ENCODE results near the gene GABRR3.

Gene GABRR3

GRCh38 chr3:97942801-97943546, 92.1 kb downstream of the GABRR3 start:
- WGBS (ENCODE audit: insufficient coverage, insufficient read length): no CpG with 5 or more reads among the region's 4 CpGs
- H3K27me3 ChIP-seq (ENCODE audit: control insufficient read depth, insufficient read depth, low read length): no peaks in the 10 kb centered on the region
- no peak for DNase-seq (ENCODE audit: low read depth, low spot score)
- no peaks in the 10 kb centered on the region for H3K4me1 ChIP-seq (ENCODE audit: control insufficient read depth, insufficient read depth, low read length)
- no peak overlapping the region for H3K27ac ChIP-seq (ENCODE audit: low read length)
- H3K4me3 ChIP-seq (ENCODE audit: low read length): no peak overlapping the region
- H3K9me3 ChIP-seq (ENCODE audit: control insufficient read depth, insufficient read depth, low read length): no peaks in the 10 kb centered on the region
- no peaks in the 10 kb centered on the region for H3K36me3 ChIP-seq (ENCODE audit: control insufficient read depth, insufficient read depth, low read length)

- Histone ChIP-seq H3K27me3 (ENCODE audit: control insufficient read depth, insufficient read depth, low read length) (no peaks in the 10 kb centered on the region), H3K36me3 (ENCODE audit: control insufficient read depth, insufficient read depth, low read length) (no peaks in the 10 kb centered on the region)
- no peak for DNase-seq (ENCODE audit: low read depth, low spot score)
Observed at GRCh38 chr3:97940034-97940433, 95.1 kb downstream of the GABRR3 start.

GRCh38 chr3:97939401-97939800, 95.7 kb downstream of the GABRR3 start:
- Histone ChIP-seq H3K4me3 (ENCODE audit: low read length) (no peak overlapping the region), H3K27ac (ENCODE audit: low read length) (no peak overlapping the region), H3K4me1 (ENCODE audit: control insufficient read depth, insufficient read depth, low read length) (no peaks in the 10 kb centered on the region), H3K27me3 (ENCODE audit: control insufficient read depth, insufficient read depth, low read length) (no peaks in the 10 kb centered on the region), H3K36me3 (ENCODE audit: control insufficient read depth, insufficient read depth, low read length) (no peaks in the 10 kb centered on the region), H3K9me3 (ENCODE audit: control insufficient read depth, insufficient read depth, low read length) (no peaks in the 10 kb centered on the region)
- no CpG with 5 or more reads among the region's 2 CpGs for WGBS (ENCODE audit: insufficient coverage, insufficient read length)
- DNase-seq (ENCODE audit: low read depth, low spot score): no peak

More at GRCh38 chr3:97940034-97940433, 95.1 kb downstream of the GABRR3 start:
- Histone ChIP-seq H3K27ac (ENCODE audit: low read length) (no peak overlapping the region), H3K9me3 (ENCODE audit: control insufficient read depth, insufficient read depth, low read length) (no peaks in the 10 kb centered on the region), H3K4me3 (ENCODE audit: low read length) (no peak overlapping the region), H3K4me1 (ENCODE audit: control insufficient read depth, insufficient read depth, low read length) (no peaks in the 10 kb centered on the region)
- no CpG with 5 or more reads among the region's 1 CpG for WGBS (ENCODE audit: insufficient coverage, insufficient read length)

- DNase-seq (ENCODE audit: low read depth, low spot score): no peak
- H3K27me3 ChIP-seq (ENCODE audit: control insufficient read depth, insufficient read depth, low read length): no peaks in the 10 kb centered on the region
- H3K36me3 ChIP-seq (ENCODE audit: control insufficient read depth, insufficient read depth, low read length): no peaks in the 10 kb centered on the region
- no peaks in the 10 kb centered on the region for H3K9me3 ChIP-seq (ENCODE audit: control insufficient read depth, insufficient read depth, low read length)
- no CpG with 5 or more reads among the region's 1 CpG for WGBS (ENCODE audit: insufficient coverage, insufficient read length)
- H3K4me1 ChIP-seq (ENCODE audit: control insufficient read depth, insufficient read depth, low read length): no peaks in the 10 kb centered on the region
- H3K27ac ChIP-seq (ENCODE audit: low read length): no peak overlapping the region
- no peak overlapping the region for H3K4me3 ChIP-seq (ENCODE audit: low read length)
Observed at GRCh38 chr3:97938444-97938843, 96.7 kb downstream of the GABRR3 start.

GRCh38 chr3:97937205-97937604, 97.9 kb downstream of the GABRR3 start:
- H3K4me3 ChIP-seq (ENCODE audit: low read length): no peak overlapping the region
- H3K9me3 ChIP-seq (ENCODE audit: control insufficient read depth, insufficient read depth, low read length): no peaks in the 10 kb centered on the region
- H3K36me3 ChIP-seq (ENCODE audit: control insufficient read depth, insufficient read depth, low read length): no peaks in the 10 kb centered on the region
- H3K4me1 ChIP-seq (ENCODE audit: control insufficient read depth, insufficient read depth, low read length): no peaks in the 10 kb centered on the region
- no peak overlapping the region for H3K27ac ChIP-seq (ENCODE audit: low read length)
- H3K27me3 ChIP-seq (ENCODE audit: control insufficient read depth, insufficient read depth, low read length): no peaks in the 10 kb centered on the region
- no peak for DNase-seq (ENCODE audit: low read depth, low spot score)
- WGBS (ENCODE audit: insufficient coverage, insufficient read length): no CpG with 5 or more reads among the region's 2 CpGs

GRCh38 chr3:97935842-97936241, 99.3 kb downstream of the GABRR3 start:
- Histone ChIP-seq H3K4me1 (ENCODE audit: control insufficient read depth, insufficient read depth, low read length) (no peaks in the 10 kb centered on the region), H3K36me3 (ENCODE audit: control insufficient read depth, insufficient read depth, low read length) (no peaks in the 10 kb centered on the region), H3K9me3 (ENCODE audit: control insufficient read depth, insufficient read depth, low read length) (no peaks in the 10 kb centered on the region), H3K27ac (ENCODE audit: low read length) (no peak overlapping the region), H3K27me3 (ENCODE audit: control insufficient read depth, insufficient read depth, low read length) (no peaks in the 10 kb centered on the region), H3K4me3 (ENCODE audit: low read length) (no peak overlapping the region)
- WGBS (ENCODE audit: insufficient coverage, insufficient read length): no CpG with 5 or more reads among the region's 1 CpG
- DNase-seq (ENCODE audit: low read depth, low spot score): no peak
